HG02970 (cell line): ENCODE data around the gene RFX4.
"Not testable (repeated sequence)": the region's sequence is repeated elsewhere in the genome, so short reads cannot be mapped to it uniquely, and the experiment has no call there.

ENCODE experiments used
- ATAC-seq: cut with Tn5 transposase; IDR thresholded peaks from one replicate; pipeline ENCODE4 v1.9.1; 2021; ENCODE audit warnings: mild to moderate bottlenecking, moderate library complexity, moderate number of reproducible peaks; ENCODE audit not compliant: unreplicated experiment, low FRiP score

Gene RFX4

GRCh38 chr12:106723416-106723815 lies 140.6 kb downstream of the RFX4 start:
- ATAC-seq: no peak

- no peak for ATAC-seq
Observed at GRCh38 chr12:106724116-106724515, 141.3 kb downstream of the RFX4 start.

- ATAC-seq: no peak
Observed at GRCh38 chr12:106724934-106725333, 142.1 kb downstream of the RFX4 start.

- not testable (repeated sequence) for ATAC-seq
Observed at GRCh38 chr12:106726603-106727202, 143.9 kb downstream of the RFX4 start.

- no peak for ATAC-seq
Observed at GRCh38 chr12:106729611-106730010, 146.8 kb downstream of the RFX4 start.

- no peak for ATAC-seq
Observed at GRCh38 chr12:106732890-106733289, 150.1 kb downstream of the RFX4 start.

GRCh38 chr12:106733660-106734059 lies 150.9 kb downstream of the RFX4 start:
- no peak for ATAC-seq

- ATAC-seq: no peak
Observed at GRCh38 chr12:106736051-106736957, 153.5 kb downstream of the RFX4 start.

GRCh38 chr12:106739318-106739717 lies 156.5 kb downstream of the RFX4 start:
- ATAC-seq: no peak

- ATAC-seq: no peak
Observed at GRCh38 chr12:106739815-106740530, 157.2 kb downstream of the RFX4 start.

- no peak for ATAC-seq
Observed at GRCh38 chr12:106740818-106741217, 158.0 kb downstream of the RFX4 start.

GRCh38 chr12:106741247-106741646 lies 158.4 kb downstream of the RFX4 start:
- no peak for ATAC-seq

- no peak for ATAC-seq
Observed at GRCh38 chr12:106743270-106743988, 160.6 kb downstream of the RFX4 start.

GRCh38 chr12:106744600-106744999 lies 161.8 kb downstream of the RFX4 start:
- no peak for ATAC-seq

GRCh38 chr12:106745181-106745745 lies 162.5 kb downstream of the RFX4 start:
- no peak for ATAC-seq

- no peak for ATAC-seq
Observed at GRCh38 chr12:106747973-106748436, 165.2 kb downstream of the RFX4 start.

GRCh38 chr12:106750524-106750923 lies 167.7 kb downstream of the RFX4 start:
- no peak for ATAC-seq

- peak; percentile 76 for ATAC-seq
Observed at GRCh38 chr12:106753526-106753925, 170.7 kb downstream of the RFX4 start.

- no peak for ATAC-seq
Observed at GRCh38 chr12:106754331-106754730, 171.5 kb downstream of the RFX4 start.
